ENCODE measurements around the gene TLCD4. TPM values are rescaled to one million over a fixed set of nuclear protein-coding genes. Genes with fewer than 3 reads are reported as not detected.
A peak's percentile ranks its signal among the peaks of the same experiment; 100 is the strongest.

Gene TLCD4
- total and polyA plus RNA-seq, 2 of the 13 experiments (the other 11 are each of a cell fraction or from before 2014, with no cell fraction given), result 4.7 to 14.5 TPM

GRCh38 chr1:95122151-95122697, 5.1 kb downstream of the TLCD4 start (continued):
- TF ChIP-seq ATF6 (CRISPR knock-in tag; conservative IDR thresholded peaks at IDR 0.05) (no peak), FLYWCH1 (CRISPR knock-in tag; IDR thresholded peaks at IDR 0.05) (no peak), GATAD2A (CRISPR knock-in tag; IDR thresholded peaks at IDR 0.05) (peak; percentile 93), NFYC (CRISPR knock-in tag; IDR thresholded peaks at IDR 0.05) (no peak), SAP130 (CRISPR knock-in tag; IDR thresholded peaks at IDR 0.05; ENCODE audit: low read depth) (peak; percentile 92), CREB1 (IDR thresholded peaks at IDR 0.05) (no peak), CREB1 (CRISPR knock-in tag; IDR thresholded peaks at IDR 0.05) (peak; percentile 73), ZNF883 (CRISPR knock-in tag; IDR thresholded peaks at IDR 0.05; ENCODE audit: not compliant biosample characterization) (no peak), ZNF749 (CRISPR knock-in tag; IDR thresholded peaks at IDR 0.05; ENCODE audit: borderline replicate concordance) (no peak; the same call in 1 of the 2 replicates), ZNF496 (CRISPR knock-in tag; IDR thresholded peaks at IDR 0.05; ENCODE audit: insufficient replicate concordance) (no peak), IKZF1 (IDR thresholded peaks at IDR 0.05) (no peak), ZBTB42 (CRISPR knock-in tag; IDR thresholded peaks at IDR 0.05) (no peak), PCBP2 (optimal IDR thresholded peaks at IDR 0.05; ENCODE audit: low read depth, low read length, poor library complexity, severe bottlenecking) (no peak), ZBTB40 (IDR thresholded peaks at IDR 0.05) (no peak), ZBTB40 (CRISPR knock-in tag; IDR thresholded peaks at IDR 0.05) (peak; percentile 50; the same call in 1 of the 2 replicates), SMARCE1 (IDR thresholded peaks at IDR 0.05; ENCODE audit: borderline replicate concordance) (no peak), ZNF629 (CRISPR knock-in tag; conservative IDR thresholded peaks at IDR 0.05) (0 out of 2 replicates have a peak, but pooled peaks have one; percentile 31), FOXK2 (IDR thresholded peaks at IDR 0.05) (peak; percentile 97), ZNF280B (CRISPR knock-in tag; IDR thresholded peaks at IDR 0.05; ENCODE audit: borderline replicate concordance) (no peak), GATA4 (IDR thresholded peaks at IDR 0.05; ENCODE audit: borderline replicate concordance, low read depth) (peak; percentile 99)
